Caco-2 (cell line): ENCODE results near the gene FOXC2. TPM values are rescaled to one million over a fixed set of nuclear protein-coding genes. Genes with fewer than 3 reads are reported as not detected.

ENCODE experiments used
- BruUV-seq: library from RNA; stranded (reverse); fragments of 400-500 nt; replicated peaks from 2 replicates; lab custom pipeline; 2021; lab: Mats Ljungman, UMichigan
- CTCF ChIA-PET: fragments of 300-600 bp; sonication (Branson Sonifier 250); formaldehyde crosslinking; loops from one replicate; lab custom pipeline; 2022; ENCODE audit warnings: antibody characterized with exemption; lab: Charles Lee
- POLR2A ChIA-PET: fragments of 300-600 bp; sonication (Branson Sonifier 250); formaldehyde crosslinking; loops from one replicate; lab custom pipeline; 2022; ENCODE audit warnings: antibody characterized with exemption; lab: Charles Lee
- DNase-seq, 2 experiments: peaks; one replicate each; pipeline versions ENCODE4 v3.0.0 to v3.0.0-alpha.2; 2020 to 2022
- H3K27me3 ChIP-seq: replicated peaks from 2 replicates; pipeline ENCODE4 v1.6.0; 2011; ENCODE audit warnings: low read length; ENCODE audit not compliant: control insufficient read depth, insufficient read depth
- H3K36me3 ChIP-seq: 2 replicates; pipeline ENCODE4 v1.5.1; 2011; ENCODE audit warnings: low read length; ENCODE audit not compliant: control insufficient read depth, insufficient read depth
- H3K4me1 ChIP-seq: fragments of 250-450 bp; sonication (Bioruptor Pico); 2 replicates; pipeline ENCODE4 v1.5.1; 2020; ENCODE audit warnings: mild to moderate bottlenecking
- H3K4me3 ChIP-seq: 2 replicates; pipeline ENCODE4 v1.5.1; 2011; ENCODE audit warnings: low read depth, mild to moderate bottlenecking, control low read depth, low read length
- H3K9me3 ChIP-seq: fragments of 250-450 bp; sonication (Bioruptor Pico); 2 replicates; pipeline ENCODE4 v1.5.1; 2020; ENCODE audit warnings: mild to moderate bottlenecking, moderate library complexity
- H3K27ac Mint-ChIP-seq: one replicate; pipeline ENCODE4 v1.8.0; 2022; ENCODE audit warnings: mixed read lengths; ENCODE audit not compliant: unreplicated experiment
- H3K27me3 Mint-ChIP-seq: one replicate; pipeline ENCODE4 v1.8.0; 2022; ENCODE audit warnings: mixed read lengths; ENCODE audit not compliant: insufficient read depth, unreplicated experiment
- H3K36me3 Mint-ChIP-seq: one replicate; pipeline ENCODE4 v1.8.0; 2022; ENCODE audit warnings: mild to moderate bottlenecking, mixed read lengths; ENCODE audit not compliant: insufficient read depth, unreplicated experiment
- H3K4me1 Mint-ChIP-seq: one replicate; pipeline ENCODE4 v1.8.0; 2022; ENCODE audit warnings: low read depth, mixed read lengths; ENCODE audit not compliant: unreplicated experiment
- H3K4me3 Mint-ChIP-seq: one replicate; pipeline ENCODE4 v1.8.0; 2022; ENCODE audit warnings: mild to moderate bottlenecking, moderate library complexity, mixed read lengths; ENCODE audit not compliant: unreplicated experiment
- H3K9me3 Mint-ChIP-seq: one replicate; pipeline ENCODE4 v1.8.0; 2022; ENCODE audit warnings: mixed read lengths; ENCODE audit not compliant: unreplicated experiment
- CTCF ChIP-seq, 2 experiments: fragments of 200-600 bp in 1 of 2; IDR thresholded peaks; 1 replicate in 1 of 2; 2 replicates in 1 of 2; pipeline versions ENCODE4 v1.5.1 to v1.8.0; 2011 to 2022; ENCODE audit warnings: antibody characterized with exemption in 1 of 2, control low read depth in 1 of 2, inconsistent platforms in 1 of 2, low read depth in 1 of 2, low read length in 1 of 2, mild to moderate bottlenecking in 1 of 2, moderate library complexity in 1 of 2; ENCODE audit not compliant: insufficient read depth in 1 of 2, severe bottlenecking in 1 of 2, unreplicated experiment in 1 of 2
- intact Hi-C: fragments of 100-400 bp; cut with micrococcal nuclease; formaldehyde crosslinking; loops from one replicate; pipeline ENCODE4 v1.10.0; 2022; ENCODE audit not compliant: unreplicated experiment
- total RNA-seq: library from RNA; stranded (reverse); gene quantifications from 2 replicates; pipeline ENCODE4 v1.2.3, GENCODE V29; 2022

FOXC2 gene
- total RNA-seq, 1 experiment from 2014 or later, result not detected

GRCh38 chr16:86590501-86591144, 24.0 kb downstream of the FOXC2 start:
- peaks cover 14% of the 10 kb centered on the region for H3K27me3 Mint-ChIP-seq
- DNase-seq, result no peak
- no peaks in the 10 kb centered on the region for H3K4me1 Mint-ChIP-seq
- no peak overlapping the region for H3K4me3 ChIP-seq
- no peaks in the 10 kb centered on the region for H3K9me3 ChIP-seq
- POLR2A ChIA-PET, result no interaction called here
- H3K4me1 ChIP-seq, result no peaks in the 10 kb centered on the region
- intact Hi-C loops, result no loop called here
- no peak overlapping the region for H3K27ac Mint-ChIP-seq
- CTCF ChIA-PET, result interaction anchor here (0.6 kb wide), 1 partner anchor 14 kb away, joined by 6 read pairs; no protein-coding TSS in a partner anchor
- no peaks in the 10 kb centered on the region for H3K9me3 Mint-ChIP-seq
- no peak for TF ChIP-seq CTCF (IDR thresholded peaks at IDR 0.05; ENCODE audit: insufficient read depth in 1 of 2, low read depth in 1 of 2, low read length in 1 of 2, severe bottlenecking in 1 of 2, unreplicated experiment in 1 of 2)
- H3K36me3 ChIP-seq, result no peaks in the 10 kb centered on the region
- H3K27me3 ChIP-seq, result no peaks in the 10 kb centered on the region
- H3K4me3 Mint-ChIP-seq, result no peak overlapping the region
- BruUV-seq, result no TSS peak
- no peaks in the 10 kb centered on the region for H3K36me3 Mint-ChIP-seq

GRCh38 chr16:86591270-86591669, 24.6 kb downstream of the FOXC2 start:
- no peaks in the 10 kb centered on the region for H3K9me3 ChIP-seq
- H3K27me3 ChIP-seq, result no peaks in the 10 kb centered on the region
- ChIA-PET POLR2A (no interaction called here), CTCF (no interaction called here)
- H3K4me1 Mint-ChIP-seq, result no peaks in the 10 kb centered on the region
- no peaks in the 10 kb centered on the region for H3K36me3 ChIP-seq
- no peaks in the 10 kb centered on the region for H3K9me3 Mint-ChIP-seq
- H3K27me3 Mint-ChIP-seq, result peaks cover 14% of the 10 kb centered on the region
- DNase-seq, result no peak
- H3K27ac Mint-ChIP-seq, result no peak overlapping the region
- H3K4me1 ChIP-seq, result no peaks in the 10 kb centered on the region
- TF ChIP-seq CTCF (IDR thresholded peaks at IDR 0.05; ENCODE audit: insufficient read depth in 1 of 2, low read depth in 1 of 2, low read length in 1 of 2, severe bottlenecking in 1 of 2, unreplicated experiment in 1 of 2), result no peak
- intact Hi-C loops, result no loop called here
- no peaks in the 10 kb centered on the region for H3K36me3 Mint-ChIP-seq
- BruUV-seq, result no TSS peak
- H3K4me3 ChIP-seq, result no peak overlapping the region
- H3K4me3 Mint-ChIP-seq, result no peak overlapping the region

- CTCF ChIA-PET, result no interaction called here
- intact Hi-C loops, result no loop called here
- no peaks in the 10 kb centered on the region for H3K9me3 ChIP-seq
- H3K4me3 ChIP-seq, result no peak overlapping the region
- no peak overlapping the region for H3K4me3 Mint-ChIP-seq
- no peaks in the 10 kb centered on the region for H3K36me3 Mint-ChIP-seq
- peaks cover 20% of the 10 kb centered on the region for H3K27me3 Mint-ChIP-seq
- H3K9me3 Mint-ChIP-seq, result no peaks in the 10 kb centered on the region
- H3K36me3 ChIP-seq, result no peaks in the 10 kb centered on the region
- no peaks in the 10 kb centered on the region for H3K4me1 Mint-ChIP-seq
- POLR2A ChIA-PET, result interaction anchor here (0.5 kb wide), 1 partner anchor 571 kb away, joined by 3 read pairs; no protein-coding TSS in a partner anchor
- no peak for TF ChIP-seq CTCF (IDR thresholded peaks at IDR 0.05; ENCODE audit: insufficient read depth in 1 of 2, low read depth in 1 of 2, low read length in 1 of 2, severe bottlenecking in 1 of 2, unreplicated experiment in 1 of 2)
- no peak overlapping the region for H3K27ac Mint-ChIP-seq
- no peaks in the 10 kb centered on the region for H3K4me1 ChIP-seq
- no peaks in the 10 kb centered on the region; the same call in 1 of the 2 replicates for H3K27me3 ChIP-seq
- DNase-seq, result no peak
- BruUV-seq, result no TSS peak
Observed at GRCh38 chr16:86593913-86594620, 27.4 kb downstream of the FOXC2 start.
